ENCODE data around the gene MANEAL.

MANEAL gene

GRCh38 chr1:37807555-37808368 lies 14.1 kb downstream of the MANEAL start, which contains the start of the genes C1orf122 and YRDC:
C1orf122 (plus strand) TSS chr1:37807790; CDS start chr1:37808405, 615 bp downstream.
YRDC (minus strand) TSS chr1:37808208; CDS start chr1:37808180, 28 bp downstream.
- Mint-ChIP-seq H3K9me3 (no peaks in the 10 kb centered on the region), H3K27ac (peak within 1 kb of the TSS; percentile 95), H3K4me1 (ENCODE audit: low read depth) (peaks cover 49% of the 10 kb centered on the region), H3K4me3 (peak within 1 kb of the TSS; percentile 92), H3K27me3 (no peaks in the 10 kb centered on the region), H3K36me3 (ENCODE audit: low read depth) (peaks cover 86% of the 10 kb centered on the region)
- peak; percentile 96 for DNase-seq

- Mint-ChIP-seq H3K4me3 (peak overlapping the region; percentile 90), H3K4me1 (ENCODE audit: low read depth) (peaks cover 49% of the 10 kb centered on the region), H3K27me3 (no peaks in the 10 kb centered on the region), H3K36me3 (ENCODE audit: low read depth) (peaks cover 83% of the 10 kb centered on the region), H3K9me3 (no peaks in the 10 kb centered on the region), H3K27ac (peak overlapping the region; percentile 95)
- no peak for DNase-seq
These were observed 15.0 kb downstream of the MANEAL start for GRCh38 chr1:37808369-37809319.

GRCh38 chr1:37809942-37810341 lies 16.3 kb downstream of the MANEAL start:
- Mint-ChIP-seq H3K9me3 (no peaks in the 10 kb centered on the region), H3K4me1 (ENCODE audit: low read depth) (peaks cover 46% of the 10 kb centered on the region), H3K36me3 (ENCODE audit: low read depth) (peaks cover 83% of the 10 kb centered on the region), H3K4me3 (peak overlapping the region; percentile 39), H3K27me3 (no peaks in the 10 kb centered on the region), H3K27ac (peak overlapping the region; percentile 50)
- no peak for DNase-seq

GRCh38 chr1:37811027-37811655 lies 17.5 kb downstream of the MANEAL start:
- DNase-seq, result peak; percentile 71
- H3K27ac Mint-ChIP-seq, result peak overlapping the region; percentile 31

GRCh38 chr1:37813529-37814145 lies 20.0 kb downstream of the MANEAL start:
- H3K4me1 Mint-ChIP-seq (ENCODE audit: low read depth), result peaks cover 28% of the 10 kb centered on the region
- no peaks in the 10 kb centered on the region for H3K27me3 Mint-ChIP-seq
- no peak overlapping the region for H3K4me3 Mint-ChIP-seq
- H3K9me3 Mint-ChIP-seq, result no peaks in the 10 kb centered on the region
- peaks cover 89% of the 10 kb centered on the region for H3K36me3 Mint-ChIP-seq (ENCODE audit: low read depth)
- no peak for DNase-seq
- H3K27ac Mint-ChIP-seq, result no peak overlapping the region

More at GRCh38 chr1:37811027-37811655, 17.5 kb downstream of the MANEAL start:
- peaks cover 36% of the 10 kb centered on the region for H3K4me1 Mint-ChIP-seq (ENCODE audit: low read depth)
- no peak overlapping the region for H3K4me3 Mint-ChIP-seq
- H3K9me3 Mint-ChIP-seq, result no peaks in the 10 kb centered on the region
- no peaks in the 10 kb centered on the region for H3K27me3 Mint-ChIP-seq
- H3K36me3 Mint-ChIP-seq (ENCODE audit: low read depth), result peaks cover 83% of the 10 kb centered on the region

- Mint-ChIP-seq H3K4me1 (ENCODE audit: low read depth) (peaks cover 22% of the 10 kb centered on the region), H3K4me3 (no peak overlapping the region), H3K27me3 (no peaks in the 10 kb centered on the region), H3K27ac (no peak overlapping the region), H3K9me3 (no peaks in the 10 kb centered on the region), H3K36me3 (ENCODE audit: low read depth) (peaks cover 89% of the 10 kb centered on the region)
- no peak for DNase-seq
These were observed 20.6 kb downstream of the MANEAL start for GRCh38 chr1:37814252-37814651.

GRCh38 chr1:37817481-37817880 lies 23.8 kb downstream of the MANEAL start:
- Mint-ChIP-seq H3K27ac (peak overlapping the region; percentile 78), H3K27me3 (no peaks in the 10 kb centered on the region), H3K4me1 (ENCODE audit: low read depth) (peaks cover 8% of the 10 kb centered on the region), H3K36me3 (ENCODE audit: low read depth) (peaks cover 89% of the 10 kb centered on the region), H3K4me3 (no peak overlapping the region), H3K9me3 (no peaks in the 10 kb centered on the region)
- no peak for DNase-seq

GRCh38 chr1:37821481-37821880 lies 27.8 kb downstream of the MANEAL start:
- peaks cover 34% of the 10 kb centered on the region for H3K4me1 Mint-ChIP-seq (ENCODE audit: low read depth)
- H3K27ac Mint-ChIP-seq, result peak overlapping the region; percentile 72
- DNase-seq, result no peak
- H3K36me3 Mint-ChIP-seq (ENCODE audit: low read depth), result peaks cover 89% of the 10 kb centered on the region
- H3K9me3 Mint-ChIP-seq, result no peaks in the 10 kb centered on the region
- no peaks in the 10 kb centered on the region for H3K27me3 Mint-ChIP-seq
- no peak overlapping the region for H3K4me3 Mint-ChIP-seq

- Mint-ChIP-seq H3K4me1 (ENCODE audit: low read depth) (peaks cover 38% of the 10 kb centered on the region), H3K4me3 (peak overlapping the region; percentile 30), H3K27ac (peak overlapping the region; percentile 88), H3K27me3 (no peaks in the 10 kb centered on the region), H3K36me3 (ENCODE audit: low read depth) (peaks cover 86% of the 10 kb centered on the region), H3K9me3 (no peaks in the 10 kb centered on the region)
- DNase-seq, result no peak
These were observed 29.5 kb downstream of the MANEAL start for GRCh38 chr1:37822906-37823815.

- no peak for DNase-seq
- H3K27ac Mint-ChIP-seq, result peak overlapping the region; percentile 50
- no peaks in the 10 kb centered on the region for H3K9me3 Mint-ChIP-seq
- no peak overlapping the region for H3K4me3 Mint-ChIP-seq
- H3K36me3 Mint-ChIP-seq (ENCODE audit: low read depth), result peaks cover 84% of the 10 kb centered on the region
- H3K4me1 Mint-ChIP-seq (ENCODE audit: low read depth), result peaks cover 38% of the 10 kb centered on the region
- H3K27me3 Mint-ChIP-seq, result no peaks in the 10 kb centered on the region
These were observed 30.4 kb downstream of the MANEAL start for GRCh38 chr1:37824001-37824400.

GRCh38 chr1:37825506-37825905 lies 31.9 kb downstream of the MANEAL start:
- Mint-ChIP-seq H3K36me3 (ENCODE audit: low read depth) (peaks cover 83% of the 10 kb centered on the region), H3K9me3 (no peaks in the 10 kb centered on the region), H3K27ac (peak overlapping the region; percentile 86), H3K4me1 (ENCODE audit: low read depth) (peaks cover 38% of the 10 kb centered on the region), H3K27me3 (no peaks in the 10 kb centered on the region), H3K4me3 (no peak overlapping the region)
- no peak for DNase-seq

GRCh38 chr1:37828410-37829074 lies 34.9 kb downstream of the MANEAL start:
- no peak overlapping the region for H3K4me3 Mint-ChIP-seq
- peaks cover 80% of the 10 kb centered on the region for H3K36me3 Mint-ChIP-seq (ENCODE audit: low read depth)
- no peaks in the 10 kb centered on the region for H3K9me3 Mint-ChIP-seq
- H3K4me1 Mint-ChIP-seq (ENCODE audit: low read depth), result peaks cover 23% of the 10 kb centered on the region
- no peak for DNase-seq
- no peak overlapping the region for H3K27ac Mint-ChIP-seq
- H3K27me3 Mint-ChIP-seq, result no peaks in the 10 kb centered on the region

- H3K27ac Mint-ChIP-seq, result no peak overlapping the region
- no peak overlapping the region for H3K4me3 Mint-ChIP-seq
- no peaks in the 10 kb centered on the region for H3K27me3 Mint-ChIP-seq
- no peaks in the 10 kb centered on the region for H3K9me3 Mint-ChIP-seq
- DNase-seq, result no peak
- peaks cover 82% of the 10 kb centered on the region for H3K36me3 Mint-ChIP-seq (ENCODE audit: low read depth)
- H3K4me1 Mint-ChIP-seq (ENCODE audit: low read depth), result peaks cover 5% of the 10 kb centered on the region
These were observed 37.5 kb downstream of the MANEAL start for GRCh38 chr1:37831109-37831508.

Measured in activated T-cell treated with anti-CD3 and anti-CD28 coated beads, Interleukin-2, amount 50 U/mL, for 24 hours (primary cell).